Prostate gland (tissue), 2 donors: ENCODE data around the gene PEX6. TPM values are rescaled to one million over a fixed set of nuclear protein-coding genes. Genes with fewer than 3 reads are reported as not detected.

Experiments
- DNase-seq: peaks from one replicate; pipeline ENCODE4 v3.0.0-alpha.2; 2019; ENCODE audit warnings: low spot score
- H3K27ac ChIP-seq, 2 donors: fragments of 200-600 bp; sonication (generic); 2 replicates each; pipeline ENCODE4 v1.5.1; 2017 to 2019
- H3K27me3 ChIP-seq: fragments of 200-600 bp; sonication (generic); replicated peaks from 2 replicates; pipeline ENCODE4 v1.5.1; 2019; ENCODE audit not compliant: insufficient read depth
- H3K36me3 ChIP-seq, 2 donors: fragments of 200-600 bp; sonication (generic); 1 replicate in 1 of 2; 2 replicates in 1 of 2; pipeline versions ENCODE4 v1.5.1 to v1.8.1; 2017 to 2019
- H3K4me1 ChIP-seq: fragments of 200-600 bp; sonication (generic); replicated peaks from 2 replicates; pipeline ENCODE4 v1.5.1; 2019
- H3K4me3 ChIP-seq, 2 donors: fragments of 200-600 bp; sonication (generic); 2 replicates each; pipeline ENCODE4 v1.5.1; 2017 to 2019
- H3K9me3 ChIP-seq: fragments of 200-600 bp; sonication (generic); 2 replicates; pipeline ENCODE4 v1.5.1; 2017
- CTCF ChIP-seq, 4 experiments: fragments of 200-600 bp in 2 of 4; fragments of 450-650 bp in 2 of 4; sonication (generic) in 2 of 4; IDR thresholded peaks; 1 replicate in 3 of 4; 2 replicates in 1 of 4; pipeline ENCODE4 v1.5.1; 2016 to 2019; ENCODE audit warnings: antibody characterized with exemption in 4 of 4, mild to moderate bottlenecking in 2 of 4, moderate library complexity in 2 of 4
- POLR2A ChIP-seq: fragments of 450-650 bp; IDR thresholded peaks from one replicate; pipeline ENCODE4 v1.6.1; 2016; ENCODE audit warnings: antibody characterized with exemption, mild to moderate bottlenecking
- POLR2AphosphoS5 ChIP-seq: sonication (generic); formaldehyde crosslinking; IDR thresholded peaks from one replicate; pipeline ENCODE4 v1.6.1; 2017; ENCODE audit warnings: antibody characterized with exemption
- WGBS: methylation state at CpG from one replicate; pipeline ENCODE4 v1.1.5; 2018; 5-methylcytosine and 5-hydroxymethylcytosine counted together
- intact Hi-C: fragments of 100-400 bp; cut with DNase I; formaldehyde crosslinking; loops from one replicate; pipeline ENCODE4 v1.14.2; 2022
- total RNA-seq, 2 donors: library from RNA; depleted of rRNA; stranded (reverse); fragments of >200 nt; gene quantifications; one replicate each; pipeline ENCODE4 v1.1.0, GENCODE V29; 2016

PEX6 gene
- 10 to 100 TPM; 23.9 to 57.9 TPM for total RNA-seq

- Histone ChIP-seq H3K9me3 (no peaks in the 10 kb centered on the region), H3K27me3 (no peaks in the 10 kb centered on the region), H3K4me3 (peak within 1 kb of the TSS; percentile 84 to 91), H3K4me1 (peaks cover 4% of the 10 kb centered on the region), H3K27ac (peak within 1 kb of the TSS; percentile 79 to 91), H3K36me3 (no peaks in the 10 kb centered on the region)
- DNase-seq = peak; percentile 74
- under 1% methylated on average over 31 of the region's 59 CpGs for WGBS
- TF ChIP-seq POLR2AphosphoS5 (peak; percentile 55), POLR2A (peak; percentile 16), CTCF (IDR thresholded peaks at IDR 0.05) (no peak)
- intact Hi-C loops = no loop called here
Observed at GRCh38 chr6:42978839-42979522, at the start of gene PEX6. TSS of gene PEX6 (minus strand) at chr6:42979181. CDS start at chr6:42979150, 31 bp downstream.

- no peak for TF ChIP-seq POLR2AphosphoS5
- no peak for TF ChIP-seq CTCF (IDR thresholded peaks at IDR 0.05)
- no peak for TF ChIP-seq POLR2A
- Histone ChIP-seq H3K4me3 (no peak overlapping the region), H3K4me1 (no peaks in the 10 kb centered on the region), H3K36me3 (peaks cover 7 to 48% of the 10 kb centered on the region in 2 donors), H3K27me3 (no peaks in the 10 kb centered on the region), H3K9me3 (no peaks in the 10 kb centered on the region), H3K27ac (no peak overlapping the region)
- WGBS = 95% methylated on average over 5 of the region's 5 CpGs
- intact Hi-C loops = no loop called here
- DNase-seq = no peak
Observed at GRCh38 chr6:43026365-43026764, 47.4 kb upstream of the PEX6 start.

- Histone ChIP-seq H3K27ac (no peak overlapping the region), H3K4me1 (no peaks in the 10 kb centered on the region), H3K36me3 (peaks cover 7 to 42% of the 10 kb centered on the region in 2 donors), H3K9me3 (no peaks in the 10 kb centered on the region), H3K4me3 (no peak overlapping the region), H3K27me3 (no peaks in the 10 kb centered on the region)
- intact Hi-C loops = no loop called here
- WGBS = 57% methylated on average over 2 of the region's 2 CpGs
- DNase-seq = no peak
- TF ChIP-seq POLR2A (no peak), CTCF (IDR thresholded peaks at IDR 0.05) (no peak), POLR2AphosphoS5 (no peak)
Observed at GRCh38 chr6:43024436-43024835, 45.5 kb upstream of the PEX6 start.

- peaks cover 1% of the 10 kb centered on the region for H3K4me1 ChIP-seq
- intact Hi-C loops = no loop called here
- peak within 1 kb of the TSS; percentile 85 to 88 for H3K4me3 ChIP-seq
- H3K9me3 ChIP-seq = no peaks in the 10 kb centered on the region
- TF ChIP-seq POLR2AphosphoS5 = peak; percentile 73
- no peak for TF ChIP-seq POLR2A
- TF ChIP-seq CTCF (IDR thresholded peaks at IDR 0.05) = no peak
- 2% methylated on average over 46 of the region's 56 CpGs for WGBS
- H3K36me3 ChIP-seq = peaks cover 2 to 28% of the 10 kb centered on the region in 2 donors
- peak; percentile 65 for DNase-seq
- peak within 1 kb of the TSS; percentile 83 to 84 for H3K27ac ChIP-seq
- H3K27me3 ChIP-seq = no peaks in the 10 kb centered on the region
Observed at GRCh38 chr6:43021270-43022047, 42.5 kb upstream of the PEX6 start, which contains the start of gene RRP36. TSS of gene RRP36 (plus strand) at chr6:43021623. CDS start at chr6:43021655, 32 bp downstream.
